Stimulated activated CD4-positive, alpha-beta T cell treated with anti-CD3 and anti-CD28 coated beads, Interleukin-1b, Interleukin-23, amount 100 ng/mL, for 1 hour (primary cell): ENCODE results near the gene GPR155.

Experiments used
- DNase-seq, 2 donors: peaks; one replicate each; pipeline ENCODE4 v3.0.0-alpha.2; 2020; ENCODE audit warnings: low read depth in 2 of 2

GPR155 gene

GRCh38 chr2:174486563-174487107, at the start of gene GPR155:
Gene GPR155, minus strand, starts transcription at chr2:174487029. Its CDS starts 5,073 bp downstream, at chr2:174481956.
- DNase-seq = no peak

GRCh38 chr2:174535757-174536703, 49.2 kb upstream of the GPR155 start:
- DNase-seq = no peak

GRCh38 chr2:174535083-174535482, 48.3 kb upstream of the GPR155 start:
- no peak for DNase-seq

DNA sequence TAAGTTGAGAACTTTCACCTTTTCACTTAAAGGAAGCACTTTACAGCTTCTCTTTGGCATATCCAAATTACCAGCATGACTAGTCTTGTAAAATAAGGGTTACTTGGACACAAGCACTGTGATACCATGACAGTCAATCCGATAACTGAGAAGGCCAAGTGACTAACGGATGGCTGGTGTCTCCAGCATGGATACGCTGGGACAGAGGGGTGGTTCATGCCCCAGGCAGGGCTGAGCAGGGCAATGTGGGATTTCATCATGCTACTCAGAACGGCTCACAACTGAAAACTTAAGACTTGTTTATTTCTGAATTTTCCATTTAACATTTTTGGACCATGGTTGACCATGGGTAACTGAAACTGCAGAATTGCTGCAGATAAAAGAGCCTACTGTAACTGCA, 43.1 kb upstream of the GPR155 start:
- no peak for DNase-seq

- no peak for DNase-seq
Measured at GRCh38 chr2:174527959-174528358, 41.1 kb upstream of the GPR155 start.

DNA sequence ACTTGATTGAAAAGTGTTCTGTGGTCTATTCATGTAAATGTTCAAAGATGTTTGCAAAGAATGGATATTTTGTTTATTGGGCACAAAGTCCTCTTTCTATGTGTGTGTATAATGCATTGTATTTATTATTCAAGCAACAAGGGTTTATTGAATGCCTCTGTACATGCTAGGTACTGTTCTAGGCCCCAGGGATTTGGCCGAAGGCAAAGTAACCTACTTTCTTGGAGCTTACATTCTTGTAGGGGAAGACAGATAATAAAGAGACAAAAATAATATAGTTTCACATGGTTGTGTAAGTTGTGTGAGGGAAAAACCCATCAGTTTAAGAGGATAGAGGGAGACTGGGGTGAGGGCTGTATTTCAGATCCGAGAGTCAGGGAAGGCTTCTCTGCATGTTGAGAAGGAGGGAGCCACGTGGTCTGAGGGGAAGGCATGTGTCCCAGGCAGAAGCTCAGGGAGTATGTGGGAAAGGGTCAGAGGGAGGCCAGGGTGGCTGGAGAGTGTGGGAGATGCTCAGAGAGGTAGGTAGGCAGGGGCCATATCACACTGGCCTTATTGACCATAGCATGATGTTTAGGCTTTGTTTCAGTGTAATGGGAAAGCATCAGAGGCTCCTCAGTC, 40.4 kb upstream of the GPR155 start:
- no peak for DNase-seq

DNA sequence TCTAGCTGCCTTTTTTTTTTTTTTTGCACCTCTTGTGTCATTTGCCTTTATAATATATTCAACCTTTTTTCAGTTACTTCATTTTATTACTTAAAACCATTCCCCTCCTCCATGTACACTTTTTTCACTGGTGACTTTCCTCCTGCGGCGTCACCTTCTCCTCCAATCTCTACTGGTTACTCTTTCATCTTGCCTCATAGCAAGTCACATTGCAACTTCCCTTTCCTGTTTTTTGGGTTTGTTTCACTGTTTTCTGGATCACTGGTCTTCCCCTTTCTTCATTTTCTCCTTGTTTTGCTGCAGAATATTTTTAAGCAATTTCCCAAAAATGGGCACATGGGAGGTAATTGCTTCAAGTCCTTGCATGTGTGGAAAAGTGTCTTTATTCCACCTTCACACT, 37.7 kb upstream of the GPR155 start:
- DNase-seq = no peak

GRCh38 chr2:174522553-174522952, 35.7 kb upstream of the GPR155 start:
- DNase-seq = no peak

DNA sequence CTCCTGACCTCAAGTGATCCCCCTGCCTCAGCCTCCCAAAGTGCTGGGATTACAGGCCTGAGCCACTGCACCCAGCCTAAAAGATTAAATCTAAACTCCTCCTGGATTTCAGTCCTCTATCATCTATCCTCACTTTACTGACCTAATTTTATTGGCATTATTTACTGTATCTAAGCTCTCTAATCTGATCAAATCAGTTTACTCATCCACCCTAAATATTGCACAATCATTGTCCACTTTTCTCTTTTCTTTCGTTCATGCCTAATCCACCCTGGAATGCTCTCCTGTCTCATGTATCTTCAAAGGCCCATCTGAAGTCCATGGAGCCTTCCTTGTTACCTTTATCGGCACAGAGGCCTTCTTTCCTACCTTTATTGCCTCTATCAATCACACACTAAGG, 31.6 kb upstream of the GPR155 start:
- no peak for DNase-seq

- DNase-seq = no peak
Measured at GRCh38 chr2:174516501-174517378, 29.9 kb upstream of the GPR155 start.

DNA sequence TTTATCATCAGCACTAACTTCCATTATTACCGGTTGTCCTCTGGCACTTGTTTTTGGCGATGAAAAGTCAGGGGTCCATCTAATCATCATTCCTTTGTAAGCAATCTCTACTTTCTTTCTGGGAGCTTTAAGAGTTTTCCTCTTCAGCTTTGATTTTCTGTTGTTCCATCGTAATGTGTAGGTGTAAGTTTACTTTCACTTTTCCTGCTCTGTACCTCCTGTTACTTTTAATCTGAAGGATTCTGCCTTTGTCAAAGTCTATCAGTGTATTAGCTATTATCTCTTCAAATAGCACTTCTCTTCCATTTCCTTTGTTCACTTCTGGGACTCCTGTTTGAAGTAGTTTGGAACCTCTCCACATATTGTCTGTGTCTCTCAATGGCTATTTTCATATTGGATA, 25.5 kb upstream of the GPR155 start:
- no peak for DNase-seq

GRCh38 chr2:174511580-174512260, 24.9 kb upstream of the GPR155 start:
- DNase-seq = no peak

DNA sequence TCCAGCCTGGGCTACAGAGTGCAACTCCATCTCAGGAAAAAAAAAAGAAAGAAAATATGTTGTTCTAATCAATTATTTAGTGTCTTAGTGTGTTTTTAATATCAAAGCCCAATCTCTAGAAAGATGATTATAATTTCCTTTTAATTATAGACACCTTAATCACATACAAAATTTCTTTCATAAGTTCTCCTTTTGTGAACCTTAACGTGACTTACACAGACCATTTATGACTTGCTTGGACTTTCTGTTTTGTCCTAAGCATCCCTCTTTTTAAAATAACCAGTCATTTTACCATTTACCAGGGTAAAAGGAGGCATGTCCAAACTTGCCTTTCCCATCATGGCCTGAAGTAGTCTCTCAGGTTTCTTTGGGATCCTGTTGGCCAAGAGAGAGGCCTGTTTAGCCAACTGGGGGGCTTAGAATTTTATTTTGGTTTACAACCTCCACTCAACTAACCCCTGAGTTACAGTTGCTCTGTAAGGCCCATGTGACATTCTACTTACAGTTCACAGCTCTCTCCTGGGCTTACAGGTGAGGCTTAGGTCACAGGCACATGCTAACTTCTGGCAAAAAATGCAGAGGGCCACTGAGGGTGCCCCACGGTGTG, 23.9 kb upstream of the GPR155 start:
- DNase-seq = no peak

DNA sequence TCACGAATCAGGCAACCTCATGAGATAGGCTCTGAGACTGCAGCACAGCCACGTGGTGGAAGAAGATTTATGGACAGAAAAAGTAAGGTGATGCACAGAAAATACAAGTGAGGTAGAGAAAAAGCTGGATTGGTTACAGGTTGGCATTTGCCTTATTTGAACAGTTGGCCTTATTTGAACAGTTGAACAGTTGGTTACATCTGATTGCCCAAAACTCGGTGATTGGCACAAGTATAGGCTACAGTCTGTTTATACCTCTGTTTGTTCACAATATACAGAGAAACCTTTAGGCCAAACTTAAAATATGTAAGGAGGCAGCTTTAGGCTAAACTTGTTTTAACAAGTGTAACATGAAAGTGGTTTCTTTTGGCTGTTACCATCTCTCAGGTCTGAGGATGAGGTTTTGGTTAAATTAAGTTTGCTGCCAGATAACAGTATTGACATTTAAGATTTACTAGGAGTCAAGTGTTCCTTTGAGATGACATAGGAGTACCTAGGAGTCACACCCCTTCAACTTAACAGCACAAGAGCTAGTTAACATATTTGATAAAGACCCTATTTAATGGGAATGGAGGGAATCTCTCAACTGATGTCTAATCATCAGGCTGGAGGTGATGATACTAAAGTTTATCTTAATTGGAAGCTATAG, 16.5 kb upstream of the GPR155 start:
- no peak for DNase-seq

DNA sequence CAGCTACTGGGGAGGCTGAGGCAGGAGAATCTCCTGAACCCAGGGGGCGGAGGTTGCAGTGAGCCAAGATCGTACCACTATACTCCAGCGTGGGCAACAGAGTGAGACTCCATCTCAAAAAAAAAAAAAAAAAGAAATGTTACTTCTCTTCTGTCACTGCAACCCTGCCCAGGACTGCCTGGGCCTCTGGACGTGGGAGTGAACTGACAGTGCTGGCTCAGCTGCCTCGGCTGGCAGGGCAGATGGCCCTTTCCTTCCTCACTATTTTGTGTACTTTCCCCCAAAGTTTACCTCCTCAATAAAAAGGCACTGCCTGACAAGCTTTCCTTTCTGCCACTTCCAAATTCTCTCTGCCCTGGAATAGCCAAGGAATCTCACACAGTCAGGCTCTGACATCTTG, 12.5 kb upstream of the GPR155 start:
- no peak for DNase-seq

- no peak for DNase-seq
Measured at GRCh38 chr2:174495365-174496012, 8.7 kb upstream of the GPR155 start.

DNA sequence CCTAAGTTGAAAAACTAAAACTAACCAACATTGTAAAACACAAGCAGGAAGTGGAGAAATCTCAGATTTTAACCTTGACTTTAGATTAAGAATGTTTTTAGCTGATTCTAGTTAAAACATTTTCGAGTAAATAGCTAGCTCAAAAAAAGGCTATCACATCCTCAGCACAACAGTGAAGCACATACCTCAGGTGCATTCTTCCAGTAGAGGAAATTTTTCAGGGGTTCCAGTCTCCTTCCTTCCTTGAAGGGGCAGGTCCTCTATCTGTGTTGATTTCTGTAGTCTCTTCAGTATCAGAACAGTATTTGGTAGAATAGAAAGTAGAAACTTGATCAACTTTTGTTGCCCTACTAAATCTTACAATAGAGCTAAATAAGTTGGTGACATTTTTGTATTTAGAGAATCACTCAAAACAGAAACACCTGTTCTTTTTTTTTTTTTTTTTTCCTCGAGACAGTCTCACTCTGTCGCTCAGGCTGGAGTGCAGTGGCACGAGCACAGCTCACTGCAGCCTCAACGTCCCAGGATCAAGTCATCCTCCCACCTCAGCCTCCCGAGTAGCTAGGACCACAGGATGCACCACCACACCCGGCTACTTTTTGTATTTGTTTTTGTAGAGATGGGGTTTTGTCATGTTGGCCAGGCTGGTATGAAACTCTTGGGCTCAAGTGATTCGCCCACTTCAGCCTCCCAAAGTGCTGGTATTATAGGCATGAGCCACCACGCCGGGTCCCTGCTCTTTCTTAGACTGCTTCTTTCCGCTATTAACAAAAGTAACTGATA, 6.9 kb upstream of the GPR155 start:
- no peak for DNase-seq

GRCh38 chr2:174492963-174493431, 6.2 kb upstream of the GPR155 start:
- DNase-seq = no peak

DNA sequence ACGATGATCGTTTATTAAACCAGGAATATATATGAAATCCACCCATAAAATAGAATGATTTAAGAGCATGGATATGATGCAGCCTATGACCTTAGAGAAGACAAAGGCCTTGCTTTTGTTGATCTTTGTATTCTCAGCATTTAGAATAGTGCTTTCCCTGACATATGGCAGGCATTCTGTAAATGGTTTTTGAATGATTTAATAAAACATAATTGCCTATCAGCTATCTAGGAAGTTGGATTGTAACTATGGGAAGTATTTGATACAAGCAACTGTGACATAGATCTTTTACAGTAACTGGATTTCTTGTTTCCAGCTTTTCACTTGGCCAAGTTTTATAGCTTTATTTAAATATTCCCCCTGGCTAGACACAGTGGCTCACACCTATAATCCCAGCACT, 5.1 kb upstream of the GPR155 start:
- DNase-seq = no peak
